H9 (cell line): ENCODE data around the gene NAA25. TPM values are rescaled to one million over a fixed set of nuclear protein-coding genes. Genes with fewer than 3 reads are reported as not detected.

Experiments used
- DNase-seq: peaks from one replicate; pipeline ENCODE4 v3.0.0-alpha.2; 2017
- H2AFZ ChIP-seq: one replicate; pipeline ENCODE4 v1.6.1; 2013; ENCODE audit warnings: mild to moderate bottlenecking, low read length, control low read depth, moderate library complexity
- H2AK5ac ChIP-seq: 2 replicates; pipeline ENCODE4 v1.6.1; 2013; ENCODE audit warnings: low read length, control low read depth, mixed read lengths; ENCODE audit not compliant: insufficient read length
- H2BK120ac ChIP-seq: one replicate; pipeline ENCODE4 v1.6.1; 2013; ENCODE audit warnings: low read depth, mild to moderate bottlenecking, low read length, control low read depth, inconsistent platforms; ENCODE audit not compliant: poor library complexity, severe bottlenecking
- H2BK12ac ChIP-seq: 2 replicates; pipeline ENCODE4 v1.6.1; 2013; ENCODE audit warnings: low read length, control low read depth, mixed read lengths, low read depth; ENCODE audit not compliant: insufficient read length
- H2BK15ac ChIP-seq: 2 replicates; pipeline ENCODE4 v1.6.1; 2013; ENCODE audit warnings: low read depth, low read length, control low read depth
- H2BK20ac ChIP-seq: one replicate; pipeline ENCODE4 v1.6.1; 2013; ENCODE audit warnings: low read depth, mild to moderate bottlenecking, low read length, control low read depth, inconsistent platforms; ENCODE audit not compliant: poor library complexity, severe bottlenecking
- H2BK5ac ChIP-seq: 2 replicates; pipeline ENCODE4 v1.6.1; 2013; ENCODE audit warnings: low read length, control low read depth, mixed read lengths; ENCODE audit not compliant: insufficient read length
- H3K14ac ChIP-seq: 2 replicates; pipeline ENCODE4 v1.6.1; 2013; ENCODE audit warnings: low read length, control low read depth; ENCODE audit not compliant: insufficient read depth
- H3K18ac ChIP-seq: 2 replicates; pipeline ENCODE4 v1.6.1; 2013; ENCODE audit warnings: low read depth, mild to moderate bottlenecking, mixed read lengths, low read length, control low read depth; ENCODE audit not compliant: insufficient read length
- H3K23ac ChIP-seq: 2 replicates; pipeline ENCODE4 v1.6.1; 2013; ENCODE audit warnings: low read length, control low read depth, mixed read lengths, low read depth; ENCODE audit not compliant: insufficient read length
- H3K23me2 ChIP-seq: 2 replicates; pipeline ENCODE4 v1.6.1; 2013; ENCODE audit warnings: low read depth, mild to moderate bottlenecking, mixed read lengths, low read length, control low read depth; ENCODE audit not compliant: insufficient read length, poor library complexity, severe bottlenecking
- H3K27ac ChIP-seq: 2 replicates; pipeline ENCODE4 v1.5.1; 2013; ENCODE audit warnings: low read length, control low read depth, mixed read lengths, low read depth; ENCODE audit not compliant: insufficient read length
- H3K27me3 ChIP-seq: 2 replicates; pipeline ENCODE4 v1.6.1; 2013; ENCODE audit warnings: low read length, control low read depth, inconsistent platforms; ENCODE audit not compliant: insufficient read depth
- H3K4ac ChIP-seq: 2 replicates; pipeline ENCODE4 v1.6.1; 2013; ENCODE audit warnings: low read depth, mild to moderate bottlenecking, control low read depth, inconsistent platforms, low read length, moderate library complexity
- H3K4me1 ChIP-seq: 2 replicates; pipeline ENCODE4 v1.6.1; 2013; ENCODE audit warnings: low read length, control low read depth, inconsistent platforms; ENCODE audit not compliant: insufficient read depth
- H3K4me2 ChIP-seq: 2 replicates; pipeline ENCODE4 v1.6.1; 2013; ENCODE audit warnings: low read length, control low read depth, mixed read lengths; ENCODE audit not compliant: insufficient read length, insufficient read depth
- H3K56ac ChIP-seq: 2 replicates; pipeline ENCODE4 v1.6.1; 2013; ENCODE audit warnings: low read depth, mild to moderate bottlenecking, mixed read lengths, low read length, control low read depth; ENCODE audit not compliant: insufficient read length
- H3K79me1 ChIP-seq: 2 replicates; pipeline ENCODE4 v1.6.1; 2013; ENCODE audit warnings: low read depth, mild to moderate bottlenecking, moderate library complexity, low read length, control low read depth, inconsistent platforms; ENCODE audit not compliant: insufficient read depth, poor library complexity, severe bottlenecking
- H3K79me2 ChIP-seq: 2 replicates; pipeline ENCODE4 v1.6.1; 2013; ENCODE audit warnings: low read length, control low read depth, inconsistent platforms; ENCODE audit not compliant: insufficient read depth
- H3K9ac ChIP-seq: 2 replicates; pipeline ENCODE4 v1.6.1; 2013; ENCODE audit warnings: low read length, control low read depth, mixed read lengths; ENCODE audit not compliant: insufficient read length; ENCODE audit errors: extremely low read depth
- H3K9me3 ChIP-seq: one replicate; pipeline ENCODE4 v1.6.1; 2013; ENCODE audit warnings: low read depth, low read length, inconsistent platforms; ENCODE audit not compliant: control insufficient read depth
- H3T11ph ChIP-seq: one replicate; pipeline ENCODE4 v1.6.1; 2013; ENCODE audit warnings: mild to moderate bottlenecking, low read length, control low read depth, inconsistent platforms
- H4K20me1 ChIP-seq: one replicate; pipeline ENCODE4 v1.6.1; 2013; ENCODE audit not compliant: control insufficient read depth, insufficient read length, insufficient read depth
- H4K5ac ChIP-seq: 2 replicates; pipeline ENCODE4 v1.6.1; 2013; ENCODE audit warnings: low read depth, mild to moderate bottlenecking, mixed read lengths, low read length, control low read depth; ENCODE audit not compliant: insufficient read length
- H4K8ac ChIP-seq: replicated peaks from 2 replicates; pipeline ENCODE4 v1.6.1; 2013; ENCODE audit warnings: low read length, control low read depth, mixed read lengths, low read depth; ENCODE audit not compliant: insufficient read length
- H4K91ac ChIP-seq: 2 replicates; pipeline ENCODE4 v1.6.1; 2013; ENCODE audit warnings: low read depth, mild to moderate bottlenecking, moderate library complexity, mixed read lengths, low read length, control low read depth; ENCODE audit not compliant: insufficient read length
- H3K27ac Mint-ChIP-seq, 3 experiments: 2 replicates in 2 of 3; 3 replicates in 1 of 3; pipeline ENCODE4 v1.8.0; 2020 to 2021; ENCODE audit warnings: mixed read lengths in 3 of 3, mild to moderate bottlenecking in 1 of 3, moderate library complexity in 1 of 3
- H3K27me3 Mint-ChIP-seq: 2 replicates; pipeline ENCODE4 v1.8.0; 2021; ENCODE audit warnings: low read depth, mild to moderate bottlenecking, moderate library complexity, mixed read lengths
- H3K36me3 Mint-ChIP-seq, 3 experiments: 2 replicates in 2 of 3; 3 replicates in 1 of 3; pipeline ENCODE4 v1.8.0; 2020 to 2021; ENCODE audit warnings: low read depth in 3 of 3, mixed read lengths in 3 of 3; ENCODE audit not compliant: insufficient read depth in 1 of 3
- H3K4me1 Mint-ChIP-seq, 2 experiments: 2 replicates each; pipeline ENCODE4 v1.8.0; 2020; ENCODE audit warnings: mixed read lengths in 2 of 2
- H3K4me3 Mint-ChIP-seq, 2 experiments: 2 replicates in 1 of 2; 3 replicates in 1 of 2; pipeline ENCODE4 v1.8.0; 2020 to 2021; ENCODE audit warnings: mild to moderate bottlenecking in 2 of 2, mixed read lengths in 2 of 2, moderate library complexity in 1 of 2
- H3K9me3 Mint-ChIP-seq, 2 experiments: 2 replicates in 1 of 2; 3 replicates in 1 of 2; pipeline ENCODE4 v1.8.0; 2020; ENCODE audit warnings: mild to moderate bottlenecking in 2 of 2, mixed read lengths in 2 of 2, moderate library complexity in 1 of 2
- WGBS: extraction: QIAGEN DNeasy Blood & Tissue Kit; methylation state at CpG from one replicate; pipeline ENCODE4 v1.1.7; 2013; ENCODE audit warnings: missing lambda C conversion rate, low lambda C conversion rate, mixed read lengths; ENCODE audit not compliant: insufficient read length; ENCODE audit errors: extremely low coverage; 5-methylcytosine and 5-hydroxymethylcytosine counted together
- total RNA-seq: library from RNA; stranded (reverse); gene quantifications from 2 replicates; pipeline ENCODE4 v1.2.1, GENCODE V29; 2021
- TF ChIP-seq, protein P1 (sequence below): fragments of 200-600 bp; sonication (generic); conservative IDR thresholded peaks from 3 replicates; pipeline ENCODE4 v1.8.0; 2021; ENCODE audit warnings: antibody characterized with exemption, mild to moderate bottlenecking

NAA25 gene
- total RNA-seq, 1 experiment from 2014 or later: 57.1 TPM

DNA sequence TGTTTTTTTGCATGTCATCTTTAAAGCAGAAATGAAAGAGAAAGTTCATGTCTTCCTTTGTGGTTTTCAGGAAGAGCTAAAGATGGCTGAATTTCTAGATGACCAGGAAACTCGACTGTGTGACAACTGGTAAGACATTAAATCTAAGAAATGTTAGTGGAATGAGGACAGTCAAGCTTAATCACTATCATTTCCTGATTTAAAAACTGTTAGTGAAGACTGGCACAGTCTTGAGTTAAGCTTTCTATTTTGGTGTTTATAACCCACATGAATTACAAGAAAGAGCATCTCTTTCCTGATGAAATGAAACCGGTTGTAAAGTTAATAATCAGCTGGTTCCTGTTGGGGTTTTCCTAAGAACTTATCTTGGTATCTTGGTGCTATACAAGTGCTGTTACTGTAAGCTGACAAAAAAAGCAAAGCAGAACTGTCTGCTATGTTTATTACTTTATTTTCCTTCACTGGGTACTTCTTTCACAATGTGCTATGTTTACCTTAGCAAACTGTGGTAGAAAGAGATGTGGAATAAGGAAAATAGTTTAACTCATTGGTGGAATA, 21.9 kb upstream of the NAA25 start:
- Histone ChIP-seq H3K9ac (no peak overlapping the region), H3K4me1 (no peaks in the 10 kb centered on the region), H3K4me2 (no peak overlapping the region), H3K27me3 (no peaks in the 10 kb centered on the region), H3K79me1 (no peaks in the 10 kb centered on the region), H3K23me2 (peaks cover 8% of the 10 kb centered on the region), H4K8ac (no peak overlapping the region), H2BK12ac (no peak overlapping the region), H2AK5ac (no peak overlapping the region), H2AFZ (no peak overlapping the region), H4K5ac (no peak overlapping the region), H3K23ac (no peak overlapping the region), H3T11ph (no peak overlapping the region), H2BK15ac (no peak overlapping the region), H2BK5ac (no peak overlapping the region), H3K56ac (no peak overlapping the region), H3K14ac (no peak overlapping the region), H2BK20ac (no peak overlapping the region), H3K27ac (no peak overlapping the region), H4K91ac (no peak overlapping the region), H3K4ac (no peak overlapping the region), H3K18ac (no peak overlapping the region), H3K79me2 (no peaks in the 10 kb centered on the region; the same call in 1 of the 2 replicates), H4K20me1 (no peaks in the 10 kb centered on the region), H2BK120ac (no peak overlapping the region), H3K9me3 (no peaks in the 10 kb centered on the region)
- Mint-ChIP-seq H3K36me3 (peaks cover 0 to 13% (median 2%) of the 10 kb centered on the region in 3 experiments; a peak in 3 of 7 replicates), H3K27me3 (no peaks in the 10 kb centered on the region), H3K27ac (no peak overlapping the region), H3K4me3 (no peak overlapping the region), H3K9me3 (no peaks in the 10 kb centered on the region), H3K4me1 (peaks cover 11% of the 10 kb centered on the region in 2 experiments)
- no CpG with 5 or more reads among the region's 2 CpGs for WGBS
- TF ChIP-seq, protein P1, sequence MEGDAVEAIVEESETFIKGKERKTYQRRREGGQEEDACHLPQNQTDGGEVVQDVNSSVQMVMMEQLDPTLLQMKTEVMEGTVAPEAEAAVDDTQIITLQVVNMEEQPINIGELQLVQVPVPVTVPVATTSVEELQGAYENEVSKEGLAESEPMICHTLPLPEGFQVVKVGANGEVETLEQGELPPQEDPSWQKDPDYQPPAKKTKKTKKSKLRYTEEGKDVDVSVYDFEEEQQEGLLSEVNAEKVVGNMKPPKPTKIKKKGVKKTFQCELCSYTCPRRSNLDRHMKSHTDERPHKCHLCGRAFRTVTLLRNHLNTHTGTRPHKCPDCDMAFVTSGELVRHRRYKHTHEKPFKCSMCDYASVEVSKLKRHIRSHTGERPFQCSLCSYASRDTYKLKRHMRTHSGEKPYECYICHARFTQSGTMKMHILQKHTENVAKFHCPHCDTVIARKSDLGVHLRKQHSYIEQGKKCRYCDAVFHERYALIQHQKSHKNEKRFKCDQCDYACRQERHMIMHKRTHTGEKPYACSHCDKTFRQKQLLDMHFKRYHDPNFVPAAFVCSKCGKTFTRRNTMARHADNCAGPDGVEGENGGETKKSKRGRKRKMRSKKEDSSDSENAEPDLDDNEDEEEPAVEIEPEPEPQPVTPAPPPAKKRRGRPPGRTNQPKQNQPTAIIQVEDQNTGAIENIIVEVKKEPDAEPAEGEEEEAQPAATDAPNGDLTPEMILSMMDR: no peak
- no peak for DNase-seq
